ENCODE data around the gene SLC35F3.

DNA sequence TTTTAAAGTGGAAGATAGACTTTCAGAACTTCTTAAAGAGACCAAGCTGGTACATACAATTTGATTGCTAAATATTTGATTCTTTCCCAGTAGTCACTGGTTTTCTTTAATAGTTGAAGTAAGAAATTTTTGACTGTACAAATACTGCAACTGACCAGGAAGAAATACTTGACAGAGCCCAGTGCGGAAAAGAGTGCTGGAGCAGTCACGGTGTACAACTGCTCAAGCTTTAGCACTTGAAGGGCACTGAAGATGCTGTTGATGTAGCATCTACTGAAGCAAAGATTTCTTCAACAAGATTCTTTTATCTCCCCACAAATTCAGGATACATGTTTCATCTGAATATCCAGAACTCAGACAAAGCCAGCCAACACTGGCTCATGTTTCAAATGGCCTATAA, 41.5 kb downstream of the SLC35F3 start:
- TF ChIP-seq, protein P1, sequence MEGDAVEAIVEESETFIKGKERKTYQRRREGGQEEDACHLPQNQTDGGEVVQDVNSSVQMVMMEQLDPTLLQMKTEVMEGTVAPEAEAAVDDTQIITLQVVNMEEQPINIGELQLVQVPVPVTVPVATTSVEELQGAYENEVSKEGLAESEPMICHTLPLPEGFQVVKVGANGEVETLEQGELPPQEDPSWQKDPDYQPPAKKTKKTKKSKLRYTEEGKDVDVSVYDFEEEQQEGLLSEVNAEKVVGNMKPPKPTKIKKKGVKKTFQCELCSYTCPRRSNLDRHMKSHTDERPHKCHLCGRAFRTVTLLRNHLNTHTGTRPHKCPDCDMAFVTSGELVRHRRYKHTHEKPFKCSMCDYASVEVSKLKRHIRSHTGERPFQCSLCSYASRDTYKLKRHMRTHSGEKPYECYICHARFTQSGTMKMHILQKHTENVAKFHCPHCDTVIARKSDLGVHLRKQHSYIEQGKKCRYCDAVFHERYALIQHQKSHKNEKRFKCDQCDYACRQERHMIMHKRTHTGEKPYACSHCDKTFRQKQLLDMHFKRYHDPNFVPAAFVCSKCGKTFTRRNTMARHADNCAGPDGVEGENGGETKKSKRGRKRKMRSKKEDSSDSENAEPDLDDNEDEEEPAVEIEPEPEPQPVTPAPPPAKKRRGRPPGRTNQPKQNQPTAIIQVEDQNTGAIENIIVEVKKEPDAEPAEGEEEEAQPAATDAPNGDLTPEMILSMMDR (IDR thresholded peaks at IDR 0.05), result no peak
- TF ChIP-seq POLR2A (IDR thresholded peaks at IDR 0.05), result no peak
